NCI-H446 treated with DMSO at 0.1 percent for 48 hours (cell line): ENCODE results near the gene PHYKPL.
A peak's percentile ranks its signal among the peaks of the same experiment; 100 is the strongest.
"Not testable (repeated sequence)": the region's sequence is repeated elsewhere in the genome, so short reads cannot be mapped to it uniquely, and the experiment has no call there.

Experiments used
- DNase-seq: peaks from one replicate; lab custom pipeline; 2025; lab: John Stamatoyannopoulos, UW

The PHYKPL gene

DNA sequence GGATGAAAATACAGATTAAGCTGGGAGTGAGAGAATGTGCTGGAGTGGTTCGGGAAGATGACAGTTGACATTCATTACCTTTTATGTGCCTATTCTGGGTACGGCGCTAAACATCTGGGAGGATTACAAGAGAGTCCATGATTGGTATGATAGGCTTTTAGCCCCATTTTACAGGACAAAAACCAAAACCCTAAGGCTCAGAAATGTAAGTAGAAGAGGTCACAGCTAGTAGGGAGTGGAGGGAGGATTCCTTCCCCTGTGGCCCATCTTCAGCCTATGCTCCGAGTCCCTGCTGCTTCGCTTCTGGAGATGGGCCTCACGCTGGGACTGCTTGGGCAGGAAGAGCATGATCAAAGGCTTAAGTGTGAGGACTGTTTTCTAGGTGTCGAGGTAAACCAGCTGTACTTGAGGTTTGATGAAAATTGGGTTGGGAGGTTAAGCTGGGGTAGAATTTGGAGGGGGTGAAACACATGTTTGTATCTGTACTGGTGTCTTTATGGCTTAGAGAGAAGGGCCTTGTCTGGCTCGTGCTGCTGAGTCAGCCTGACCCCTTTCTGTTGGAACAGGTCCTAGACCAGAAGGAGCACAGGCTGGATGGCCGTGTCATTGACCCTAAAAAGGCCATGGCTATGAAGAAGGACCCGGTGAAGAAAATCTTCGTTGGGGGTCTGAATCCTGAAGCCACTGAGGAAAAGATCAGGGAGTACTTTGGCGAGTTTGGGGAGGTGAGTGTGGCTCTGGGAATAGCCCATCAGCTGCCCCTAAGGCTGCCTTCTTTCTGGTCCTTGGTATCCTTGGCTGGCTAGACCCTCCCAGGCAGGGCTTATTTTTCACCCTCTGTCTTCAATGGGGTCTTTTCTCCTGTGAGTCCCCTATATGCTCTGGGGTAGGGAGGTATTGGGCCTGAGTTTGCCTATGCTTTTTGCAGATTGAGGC is 26.2 kb downstream of the PHYKPL start:
- no peak for DNase-seq

DNA sequence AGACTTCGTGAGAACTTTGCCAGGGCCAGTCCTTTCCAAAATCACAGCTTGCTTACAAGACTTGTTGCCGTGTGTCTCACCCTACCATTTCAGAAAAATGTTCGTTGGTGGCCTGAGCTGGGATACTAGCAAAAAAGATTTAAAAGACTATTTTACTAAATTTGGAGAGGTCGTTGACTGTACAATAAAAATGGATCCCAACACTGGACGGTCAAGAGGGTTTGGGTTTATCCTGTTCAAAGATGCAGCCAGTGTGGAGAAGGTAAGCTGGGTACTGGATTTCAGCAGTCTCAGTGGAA is 26.9 kb downstream of the PHYKPL start:
- DNase-seq: no peak

DNA sequence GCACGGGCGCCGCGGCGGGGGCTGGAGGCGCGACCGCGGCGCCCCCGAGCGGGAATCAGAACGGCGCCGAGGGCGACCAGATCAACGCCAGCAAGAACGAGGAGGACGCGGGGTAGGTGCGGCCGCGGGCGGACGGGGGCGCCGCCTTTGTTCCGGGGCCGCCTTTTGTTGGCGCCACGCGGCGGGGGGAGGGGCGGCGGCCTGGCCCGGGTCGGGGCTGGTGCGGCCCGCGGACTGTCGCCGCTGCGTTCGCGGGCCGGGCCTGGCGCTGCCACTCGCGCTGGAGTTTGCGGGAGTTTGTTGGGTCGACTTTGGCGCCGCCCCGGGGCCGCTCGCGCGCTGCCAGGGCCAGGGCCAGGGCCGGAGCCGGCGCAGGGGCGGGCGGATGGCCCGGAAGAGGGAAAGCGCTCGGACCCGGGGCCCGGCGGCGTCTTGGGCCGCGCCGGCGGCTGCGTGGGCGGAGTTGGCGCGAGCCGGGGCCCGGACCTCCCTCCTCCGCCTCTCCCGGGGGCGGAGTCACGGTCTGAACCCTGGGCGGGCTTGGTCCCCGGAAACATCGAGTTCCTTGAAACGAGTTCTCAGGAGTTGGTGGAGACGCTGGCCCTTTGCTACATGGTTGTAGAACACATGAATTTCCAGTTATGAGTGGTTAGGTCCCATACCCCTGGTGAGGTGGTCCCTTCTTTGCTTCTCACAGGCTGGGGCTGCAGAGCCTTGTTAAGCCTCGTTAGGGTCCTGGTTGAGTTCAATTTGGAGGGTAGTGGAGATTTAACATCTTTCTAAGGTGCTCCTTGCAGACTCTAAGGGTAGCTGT is 27.5 kb downstream of the PHYKPL start:
- DNase-seq: peak; percentile 18

DNA sequence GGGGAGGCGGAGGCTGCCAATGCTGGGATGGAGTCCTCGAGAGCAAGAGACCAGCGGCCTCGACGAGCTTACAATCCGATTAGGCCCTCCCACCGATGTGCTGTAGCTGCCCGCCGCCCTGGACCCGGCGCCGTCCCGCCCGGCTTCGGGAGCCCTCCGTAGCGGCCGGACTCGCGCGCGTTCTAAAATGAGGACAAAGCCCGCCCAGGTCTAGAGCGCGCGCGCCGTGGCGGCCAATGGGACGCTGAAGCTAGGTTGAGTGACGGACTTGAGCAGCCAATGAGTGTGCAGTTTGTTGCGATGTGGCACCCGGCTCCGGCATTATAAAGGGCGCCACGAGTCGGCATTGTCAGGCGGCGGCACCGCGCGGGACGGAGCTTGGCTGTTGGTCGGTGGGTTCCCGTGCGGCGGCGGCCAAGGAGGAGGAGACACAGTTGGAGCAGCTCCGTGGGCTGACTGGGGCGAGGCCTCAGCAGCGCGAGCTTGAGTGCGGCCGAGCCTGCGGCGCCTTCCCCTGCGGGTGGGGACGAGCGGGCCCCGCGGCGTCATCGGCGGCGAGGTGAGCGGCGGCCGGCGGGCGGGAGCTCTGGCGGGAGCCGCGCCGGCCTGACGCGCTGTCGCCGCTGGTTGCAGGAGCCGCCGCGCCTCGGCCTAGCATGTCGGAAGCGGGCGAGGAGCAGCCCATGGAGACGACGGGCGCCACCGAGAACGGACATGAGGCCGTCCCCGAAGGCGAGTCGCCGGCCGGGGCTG is 28.2 kb downstream of the PHYKPL start, which contains the start of gene HNRNPAB:
Gene HNRNPAB (plus strand): TSS at position 352 of the 753 bp plus-strand sequence. CDS start 305 bp downstream, at position 657.
- DNase-seq: peak; percentile 88

DNA sequence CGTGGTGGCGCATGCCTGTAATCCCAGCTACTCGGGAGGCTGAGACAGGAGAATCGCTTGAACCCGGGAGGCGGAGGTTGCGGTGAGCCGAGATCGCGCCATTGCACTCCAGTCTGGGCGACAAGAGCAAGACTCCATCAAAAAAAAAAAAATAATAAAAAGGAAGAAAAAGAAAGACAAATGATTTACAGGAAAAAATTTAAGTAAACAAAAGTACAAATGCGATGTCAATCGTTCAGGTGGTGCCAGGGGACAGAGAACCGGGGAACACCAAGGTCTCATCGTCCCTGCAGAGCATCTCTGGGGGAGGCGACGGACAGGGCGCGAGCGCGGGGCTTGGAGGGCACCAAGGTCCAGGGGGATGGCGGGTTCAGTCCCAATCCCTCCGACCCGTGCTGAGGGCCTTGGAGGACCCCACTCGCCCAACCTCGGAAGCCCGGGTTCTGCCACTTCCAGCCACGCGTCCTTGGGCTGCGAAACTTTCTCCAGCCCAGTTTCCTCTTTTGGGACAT is 28.9 kb downstream of the PHYKPL start:
- no peak for DNase-seq

DNA sequence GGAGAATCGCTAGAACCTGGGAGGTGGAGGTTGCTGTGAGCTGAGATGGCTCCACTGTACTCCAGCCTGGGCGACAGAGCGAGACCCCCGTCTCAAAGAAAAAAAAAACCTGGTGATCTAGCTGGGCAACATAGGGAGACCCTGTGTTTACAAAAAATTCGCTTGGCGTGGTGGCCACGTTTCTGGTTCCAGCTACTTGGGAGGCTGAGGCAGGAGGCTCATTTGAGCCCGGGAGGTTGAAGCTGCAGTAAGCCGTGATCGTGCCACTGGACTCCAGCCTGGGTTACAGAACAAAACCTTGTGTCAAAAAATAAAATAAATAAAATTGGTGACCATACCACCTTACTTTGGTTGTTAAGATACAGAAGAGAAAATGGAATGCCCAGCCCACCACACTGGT is 30.1 kb downstream of the PHYKPL start:
- DNase-seq: no peak

DNA sequence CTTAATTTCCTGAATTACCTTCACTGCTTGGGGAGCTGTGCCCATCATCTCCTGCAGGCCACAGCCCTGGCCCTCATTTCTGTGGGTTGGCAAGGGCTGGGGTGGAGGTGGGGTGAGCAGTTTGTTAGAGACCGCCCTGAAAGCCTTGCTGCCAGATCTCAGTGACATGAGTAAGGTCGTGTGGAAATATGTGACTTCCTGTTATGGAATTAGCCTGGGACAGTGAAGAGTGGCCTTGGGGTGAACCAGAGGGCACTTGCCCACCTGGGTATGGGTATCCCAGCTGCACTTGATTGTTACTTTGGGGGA is 30.7 kb downstream of the PHYKPL start:
- no peak for DNase-seq

DNA sequence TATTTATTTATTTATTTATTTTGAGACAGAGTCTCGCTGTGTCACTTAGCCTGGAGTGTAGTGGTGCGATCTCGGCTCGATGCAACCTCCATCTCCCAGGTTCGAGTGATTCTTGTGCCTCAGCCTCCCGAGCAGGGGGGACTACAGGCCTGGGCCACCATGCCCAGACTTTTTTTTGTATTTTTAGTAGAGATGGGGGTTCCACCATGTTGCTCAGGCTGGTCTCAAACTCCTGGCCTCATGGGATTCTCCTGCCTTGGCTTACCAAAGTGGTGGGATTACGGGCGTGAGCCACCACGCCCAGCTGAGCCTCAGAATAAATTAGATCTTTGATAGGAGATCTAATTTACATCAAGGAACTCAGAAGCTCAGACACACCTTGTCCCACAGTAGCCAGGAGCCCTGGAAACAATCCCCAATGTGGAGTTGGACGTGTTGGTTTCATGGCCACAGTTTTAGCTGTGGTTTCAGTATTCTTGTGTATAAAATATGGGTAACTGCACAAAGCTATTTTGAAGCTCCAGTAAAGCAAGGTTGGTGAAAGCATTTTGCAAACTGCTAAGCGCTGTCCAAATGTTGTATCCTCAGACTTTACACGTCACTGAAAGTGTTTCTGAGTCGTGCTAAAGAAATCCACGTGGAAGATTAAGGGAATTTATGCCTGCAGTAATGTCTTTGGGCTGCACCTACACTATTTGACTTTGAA is 31.2 kb downstream of the PHYKPL start:
- DNase-seq: no peak

DNA sequence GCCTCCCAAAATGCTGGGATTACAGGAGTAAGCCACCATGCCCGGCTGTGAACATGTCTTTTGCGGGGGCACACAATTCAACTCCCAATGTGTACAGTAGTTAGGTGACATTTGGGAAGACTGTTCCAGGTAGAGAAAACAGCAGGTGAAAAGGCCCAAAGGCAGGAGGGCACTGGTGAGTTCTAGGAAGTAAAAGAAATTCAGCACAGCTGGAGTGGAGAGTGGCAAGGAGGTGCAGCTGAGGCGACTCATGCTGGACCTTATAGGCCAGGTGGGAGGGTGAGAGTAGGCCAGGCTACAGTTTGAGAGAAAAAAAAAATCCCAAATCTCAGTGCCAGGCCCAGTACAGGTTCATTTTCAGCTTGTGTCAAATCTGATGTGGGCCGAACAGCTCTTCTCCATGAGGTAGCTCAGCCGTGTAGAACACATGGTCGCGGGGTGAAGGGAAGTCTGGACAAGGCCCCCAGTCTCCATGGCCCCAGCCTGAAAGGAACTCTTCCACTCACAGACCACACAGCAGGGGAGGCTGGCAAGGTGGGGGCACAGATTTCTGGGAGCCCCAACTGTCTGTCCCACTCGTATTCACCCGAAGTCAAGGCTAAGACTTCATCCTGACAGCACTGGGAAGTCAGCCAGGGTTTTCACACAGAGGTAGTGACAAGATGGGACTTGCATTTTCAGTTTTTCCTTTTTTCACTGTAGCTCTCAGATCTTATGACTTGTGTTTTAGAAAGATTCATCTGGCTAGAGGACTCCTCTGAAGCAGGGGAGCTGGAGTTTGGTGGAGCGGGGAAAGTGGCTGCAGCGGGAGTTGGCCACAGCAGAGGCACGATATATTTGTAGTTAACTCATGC is 32.8 kb downstream of the PHYKPL start:
- DNase-seq: no peak

DNA sequence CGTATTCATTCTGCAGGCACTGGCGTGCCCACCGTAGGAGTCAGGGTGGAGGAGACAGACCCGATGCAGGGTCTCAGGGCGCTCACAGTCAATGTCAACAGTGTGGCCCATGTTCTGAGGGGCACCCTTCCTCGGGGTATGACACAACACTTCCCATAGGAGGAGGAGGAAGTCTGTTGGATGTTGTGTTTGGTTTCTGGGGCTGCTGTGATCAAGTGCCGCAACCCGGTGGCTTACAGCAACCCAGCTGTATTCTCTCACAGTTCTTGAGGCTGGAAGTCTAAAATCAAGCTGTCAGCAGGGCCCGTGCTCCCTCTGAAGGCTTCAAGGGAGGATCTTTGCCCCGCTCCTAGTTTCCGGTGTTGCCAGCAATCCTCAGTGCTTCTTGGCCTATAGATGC is 33.9 kb downstream of the PHYKPL start:
- DNase-seq: no peak

DNA sequence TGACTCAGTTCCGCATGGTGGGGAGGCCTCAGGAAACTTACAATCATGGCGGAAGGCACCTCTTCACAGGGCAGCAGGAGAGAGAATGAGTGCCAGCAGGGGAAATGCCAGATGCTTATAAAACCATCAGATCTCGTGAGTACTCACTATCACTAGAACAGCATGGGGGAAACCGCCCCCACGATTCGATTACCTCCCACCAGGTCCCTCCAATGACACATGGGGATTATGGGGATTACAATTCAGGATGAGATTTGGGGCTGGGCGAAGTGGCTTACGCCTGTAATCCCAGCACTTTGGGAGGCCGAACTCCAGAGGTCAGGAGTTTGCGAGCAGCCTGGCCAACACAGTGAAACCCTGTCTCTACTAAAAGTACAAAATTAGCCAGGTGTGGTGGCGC is 34.5 kb downstream of the PHYKPL start:
- not testable (repeated sequence) for DNase-seq

DNA sequence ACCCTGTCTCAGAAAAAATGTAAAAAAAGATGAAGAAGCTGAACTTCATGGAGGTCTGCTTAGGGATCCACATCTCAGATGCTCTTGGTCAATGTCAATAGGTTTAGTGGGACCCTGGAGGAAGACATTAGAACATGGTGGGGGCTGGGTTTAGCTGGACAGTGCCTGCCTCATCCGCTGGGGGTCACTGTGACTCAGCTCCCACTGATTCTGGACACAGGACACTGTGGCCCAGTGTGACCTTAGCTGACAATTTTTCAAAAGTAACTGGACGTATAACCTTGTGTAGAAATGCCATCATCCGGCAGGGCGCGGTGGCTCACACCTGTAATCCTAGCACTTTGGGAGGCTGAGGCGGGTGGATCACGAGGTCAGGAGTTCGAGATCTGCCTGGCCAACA is 35.6 kb downstream of the PHYKPL start:
- no peak for DNase-seq

DNA sequence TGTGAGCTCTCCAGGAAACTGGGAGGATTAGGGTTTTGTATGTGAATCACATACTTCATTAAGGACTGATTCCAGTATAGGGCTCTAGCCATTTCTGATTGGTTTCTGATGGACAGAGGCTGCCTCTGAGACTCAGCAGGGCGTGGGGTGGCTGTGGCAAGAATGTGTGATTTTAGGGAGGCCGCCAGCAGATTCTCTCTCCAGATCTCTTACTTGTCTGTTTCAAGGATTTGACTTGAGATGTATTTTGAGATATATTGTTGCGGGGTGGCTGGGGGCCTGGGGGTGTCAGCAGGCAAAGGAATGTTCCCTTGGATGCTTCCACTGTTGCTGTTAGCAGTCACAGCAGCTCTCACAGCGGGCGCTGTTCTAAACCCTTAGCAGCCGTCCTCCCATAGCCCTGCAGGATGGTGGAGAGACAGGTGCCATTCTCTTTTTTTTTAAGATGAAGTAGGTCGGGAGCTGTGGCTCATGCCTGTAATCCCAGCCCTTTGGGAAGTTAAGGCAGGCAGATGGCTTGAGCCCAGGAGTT is 36.3 kb downstream of the PHYKPL start:
- DNase-seq: no peak

DNA sequence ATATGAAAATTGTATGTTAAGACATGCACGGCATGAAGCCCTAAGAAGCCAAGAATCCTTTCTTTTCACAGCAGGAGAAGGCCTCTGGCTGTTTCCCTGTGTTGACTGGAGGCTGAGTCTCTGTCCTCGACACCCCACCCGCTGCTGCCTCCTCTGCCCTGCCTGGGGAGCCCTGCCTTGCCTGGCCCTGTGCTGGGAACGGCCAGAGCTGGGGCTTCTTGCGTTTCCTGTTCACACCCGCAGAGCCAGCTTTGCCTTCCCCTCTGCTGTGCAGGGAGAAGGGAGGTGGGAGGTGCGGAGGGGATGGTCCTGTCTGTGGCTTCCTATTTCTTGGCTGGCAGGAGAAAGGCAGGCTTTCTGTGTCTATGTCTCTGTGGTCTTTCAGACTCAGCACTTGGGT is 38.6 kb downstream of the PHYKPL start:
- DNase-seq: no peak

DNA sequence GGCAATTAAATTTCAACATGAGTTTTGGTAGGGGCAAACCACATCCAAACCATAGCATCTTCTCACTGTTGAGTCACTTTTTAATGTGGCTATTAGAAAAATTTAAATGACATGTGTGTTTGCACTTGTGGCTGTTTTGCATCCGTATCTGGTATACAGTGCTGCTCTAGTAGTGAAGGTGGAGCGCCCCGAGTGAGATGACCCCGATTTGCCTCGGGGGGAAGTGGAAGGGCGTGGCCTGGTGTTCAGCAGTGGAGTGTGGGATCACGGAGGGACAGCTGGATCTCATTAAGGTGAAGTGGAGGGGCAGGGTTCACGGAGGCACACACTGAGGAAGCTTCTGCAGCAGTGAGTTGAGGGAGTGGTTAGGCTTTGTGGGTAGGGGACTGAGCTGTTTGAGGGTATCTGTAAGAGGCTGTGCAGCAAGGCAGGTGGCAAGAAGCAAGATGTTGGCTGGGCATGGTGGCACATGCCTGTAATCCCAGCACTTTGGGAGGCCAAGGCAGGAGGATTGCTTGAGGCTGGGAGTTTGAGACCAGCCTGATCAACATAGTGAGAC is 39.3 kb downstream of the PHYKPL start:
- no peak for DNase-seq

DNA sequence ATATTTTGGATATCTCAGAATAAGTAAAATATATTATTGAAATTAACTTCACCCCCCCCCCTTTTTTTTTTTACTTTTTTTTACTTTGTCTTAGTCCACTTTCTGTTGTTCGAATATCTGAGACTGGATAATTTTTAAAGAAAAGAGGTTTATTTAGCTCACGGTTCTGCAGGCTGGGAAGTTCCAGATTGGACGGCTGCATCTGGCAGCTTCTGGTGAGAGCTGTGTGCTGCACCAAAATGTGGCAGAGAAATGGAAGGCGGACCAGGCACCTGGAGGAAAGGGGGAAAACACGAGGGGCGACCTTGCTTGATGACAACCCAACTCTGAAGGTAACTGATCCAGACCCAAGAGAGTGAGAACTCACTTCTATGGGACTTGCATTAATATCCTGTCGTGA is 39.8 kb downstream of the PHYKPL start:
- DNase-seq: no peak

DNA sequence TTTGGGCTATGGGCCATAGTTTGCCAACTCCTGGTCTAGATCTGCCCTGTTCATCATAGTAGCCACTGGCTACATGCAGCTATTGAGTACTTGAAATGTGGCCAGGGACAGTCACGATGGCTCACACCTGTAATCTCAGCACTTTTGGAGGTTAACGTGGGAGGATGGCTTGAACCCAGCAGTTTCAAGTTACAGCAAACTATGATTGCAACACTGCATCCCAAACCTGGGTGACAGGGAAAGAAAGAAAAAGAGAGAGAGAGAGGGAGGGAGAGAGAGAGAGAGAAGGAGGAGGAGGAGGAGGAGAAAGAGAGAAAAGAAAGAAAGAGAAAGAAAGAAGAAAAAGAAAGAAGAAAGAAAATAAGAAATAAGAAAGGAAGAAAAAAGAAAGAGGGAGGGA is 40.4 kb downstream of the PHYKPL start:
- no peak for DNase-seq

DNA sequence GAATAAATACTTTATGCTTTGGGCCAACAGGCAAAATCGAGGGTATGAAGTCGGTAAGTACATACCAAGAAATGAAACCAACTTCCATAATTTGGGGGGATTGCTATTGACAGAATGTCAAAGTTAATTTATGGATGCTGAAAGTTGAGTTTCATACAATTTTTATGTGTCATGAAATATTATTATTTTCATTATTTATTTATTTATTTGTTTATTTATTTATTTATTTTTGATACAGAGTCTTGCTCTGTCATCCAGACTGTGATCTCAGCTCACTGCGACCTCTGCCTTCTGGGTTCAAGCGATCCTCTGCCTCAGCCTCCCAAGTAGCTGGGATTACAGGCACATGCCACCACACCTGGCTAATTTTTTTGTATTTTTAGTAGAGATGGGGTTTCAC is 40.9 kb downstream of the PHYKPL start:
- no peak for DNase-seq

DNA sequence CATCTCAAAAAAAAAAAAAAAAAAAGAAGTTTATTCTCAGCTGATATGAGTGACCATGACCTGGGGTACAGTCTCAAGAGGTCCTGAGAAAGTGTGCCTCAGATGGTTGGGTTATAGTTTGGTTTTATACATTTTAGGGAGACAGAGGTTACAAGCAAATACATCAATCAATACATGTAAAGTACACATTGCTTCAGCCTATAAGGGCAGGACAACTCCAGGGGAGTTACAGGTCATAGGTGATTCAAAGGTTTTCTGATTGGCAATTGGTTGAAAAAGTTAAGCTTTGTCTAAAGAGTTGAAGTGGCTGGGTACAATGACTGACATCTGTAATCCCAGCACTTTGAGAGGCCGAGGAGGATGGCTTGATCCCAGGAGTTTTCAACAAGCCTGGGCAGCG is 43.2 kb downstream of the PHYKPL start:
- no peak for DNase-seq

DNA sequence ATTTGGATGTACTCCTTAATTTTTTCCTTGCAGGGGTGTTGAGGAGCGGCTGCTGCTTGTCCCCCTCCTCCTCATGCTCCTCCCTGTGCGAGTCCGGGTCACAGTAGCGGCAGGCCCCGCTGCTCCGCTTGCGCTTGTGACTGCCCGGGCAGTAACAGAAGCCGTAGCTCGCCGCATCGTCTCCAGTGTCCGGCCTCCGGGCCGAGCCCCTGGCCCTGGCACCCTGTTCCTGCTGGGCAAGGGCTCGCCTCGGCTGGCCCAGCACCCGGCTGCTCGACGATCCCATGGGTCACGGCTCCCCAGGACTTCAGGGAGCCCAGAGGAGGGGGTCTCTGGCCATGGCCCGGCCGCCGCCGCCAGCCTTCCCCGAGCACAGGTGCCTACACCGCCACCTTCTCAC is 45.6 kb downstream of the PHYKPL start, which contains the start of gene GMCL2:
Gene GMCL2 (minus strand): TSS at position 358 of the 400 bp plus-strand sequence. CDS start 72 bp downstream, at position 286.
- no peak for DNase-seq
